IPS DF 6.9 (cell line): ENCODE data around the gene ZMYM4.

Experiments
- DNase-seq: peaks from one replicate; pipeline ENCODE4 v3.0.0-alpha.2; 2013; ENCODE audit warnings: low read depth, low spot score
- H3K27ac ChIP-seq: one replicate; pipeline ENCODE4 v1.5.1; 2013; ENCODE audit warnings: low read length, control low read depth
- H3K27me3 ChIP-seq: 2 replicates; pipeline ENCODE4 v1.6.1; 2013; ENCODE audit warnings: mild to moderate bottlenecking, low read length; ENCODE audit not compliant: control insufficient read depth, insufficient read depth
- H3K36me3 ChIP-seq: 2 replicates; pipeline ENCODE4 v1.6.1; 2013; ENCODE audit warnings: low read length; ENCODE audit not compliant: control insufficient read depth, insufficient read depth
- H3K4me1 ChIP-seq: 2 replicates; pipeline ENCODE4 v1.6.1; 2013; ENCODE audit warnings: low read length; ENCODE audit not compliant: control insufficient read depth, insufficient read depth
- H3K4me3 ChIP-seq: 2 replicates; pipeline ENCODE4 v1.5.1; 2013; ENCODE audit warnings: mild to moderate bottlenecking, low read length
- H3K9me3 ChIP-seq: 2 replicates; pipeline ENCODE4 v1.6.1; 2013; ENCODE audit warnings: low read length, inconsistent platforms; ENCODE audit not compliant: control insufficient read depth, insufficient read depth
- WGBS: extraction: QIAGEN DNeasy Blood & Tissue Kit; methylation state at CpG from one replicate; pipeline ENCODE4 v1.1.7; 2013; ENCODE audit warnings: mixed read lengths, missing lambda C conversion rate; ENCODE audit not compliant: insufficient read length, insufficient coverage; 5-methylcytosine and 5-hydroxymethylcytosine counted together

ZMYM4 gene

GRCh38 chr1:35401049-35401448 lies 132.5 kb downstream of the ZMYM4 start:
- Histone ChIP-seq H3K27me3 (no peaks in the 10 kb centered on the region), H3K4me3 (no peak overlapping the region), H3K36me3 (peaks cover 6% of the 10 kb centered on the region; the same call in 1 of the 2 replicates), H3K27ac (no peak overlapping the region), H3K4me1 (no peaks in the 10 kb centered on the region), H3K9me3 (no peaks in the 10 kb centered on the region)
- no peak for DNase-seq

- Histone ChIP-seq H3K27me3 (no peaks in the 10 kb centered on the region), H3K27ac (no peak overlapping the region), H3K4me3 (no peak overlapping the region), H3K9me3 (no peaks in the 10 kb centered on the region), H3K4me1 (no peaks in the 10 kb centered on the region), H3K36me3 (peaks cover 2% of the 10 kb centered on the region; the same call in 1 of the 2 replicates)
- DNase-seq: no peak
Measured at GRCh38 chr1:35406103-35406502, 137.6 kb downstream of the ZMYM4 start.

GRCh38 chr1:35407743-35408142 lies 139.2 kb downstream of the ZMYM4 start:
- no peak overlapping the region for H3K27ac ChIP-seq
- peaks cover 2% of the 10 kb centered on the region; the same call in 1 of the 2 replicates for H3K36me3 ChIP-seq
- DNase-seq: no peak
- no peaks in the 10 kb centered on the region for H3K27me3 ChIP-seq
- H3K4me1 ChIP-seq: no peaks in the 10 kb centered on the region
- WGBS: no CpG with 5 or more reads among the region's 4 CpGs
- no peak overlapping the region for H3K4me3 ChIP-seq
- H3K9me3 ChIP-seq: no peaks in the 10 kb centered on the region

DNA sequence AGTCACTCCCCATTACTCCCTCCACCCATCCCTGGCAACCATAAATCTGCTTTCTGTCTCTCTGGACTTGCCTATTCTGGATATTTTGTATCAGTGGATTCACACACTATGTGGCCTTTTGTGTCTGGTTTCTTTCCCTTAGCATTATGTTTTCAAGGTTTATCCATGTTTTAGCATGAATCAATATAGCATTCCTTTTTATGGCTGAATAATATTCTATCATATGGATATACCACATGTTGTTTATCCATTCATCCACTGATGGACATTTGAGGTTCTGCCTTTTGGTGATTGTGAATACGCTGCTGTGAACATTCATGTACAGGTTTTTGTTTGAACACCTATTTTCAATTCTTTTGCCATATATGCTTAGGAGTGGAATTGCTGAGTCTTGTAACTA lies 140.4 kb downstream of the ZMYM4 start:
- Histone ChIP-seq H3K27ac (no peak overlapping the region), H3K4me1 (no peaks in the 10 kb centered on the region), H3K36me3 (peaks cover 2% of the 10 kb centered on the region; the same call in 1 of the 2 replicates), H3K4me3 (no peak overlapping the region), H3K27me3 (no peaks in the 10 kb centered on the region), H3K9me3 (no peaks in the 10 kb centered on the region)
- WGBS: no CpG with 5 or more reads among the region's 1 CpG
- DNase-seq: no peak

GRCh38 chr1:35426097-35426586 lies 157.6 kb downstream of the ZMYM4 start:
- Histone ChIP-seq H3K4me1 (0 out of 2 replicates have a peak, but pooled peaks cover 1% of the 10 kb centered on the region), H3K9me3 (no peaks in the 10 kb centered on the region), H3K27ac (no peak overlapping the region), H3K36me3 (no peaks in the 10 kb centered on the region), H3K4me3 (no peak overlapping the region), H3K27me3 (no peaks in the 10 kb centered on the region)
- WGBS: no CpG with 5 or more reads among the region's 2 CpGs
- no peak for DNase-seq

- H3K27ac ChIP-seq: no peak overlapping the region
- no peaks in the 10 kb centered on the region for H3K27me3 ChIP-seq
- H3K4me1 ChIP-seq: 0 out of 2 replicates have a peak, but pooled peaks cover 1% of the 10 kb centered on the region
- no peaks in the 10 kb centered on the region for H3K9me3 ChIP-seq
- DNase-seq: no peak
- no CpG with 5 or more reads among the region's 7 CpGs for WGBS
- no peaks in the 10 kb centered on the region for H3K36me3 ChIP-seq
- H3K4me3 ChIP-seq: no peak overlapping the region
Measured at GRCh38 chr1:35428360-35428759, 159.9 kb downstream of the ZMYM4 start.

- Histone ChIP-seq H3K9me3 (no peaks in the 10 kb centered on the region), H3K27ac (no peak overlapping the region), H3K4me1 (0 out of 2 replicates have a peak, but pooled peaks cover 1% of the 10 kb centered on the region), H3K27me3 (no peaks in the 10 kb centered on the region), H3K4me3 (no peak overlapping the region), H3K36me3 (peaks cover 12% of the 10 kb centered on the region)
- no peak for DNase-seq
- WGBS: no CpG with 5 or more reads among the region's 4 CpGs
Measured at GRCh38 chr1:35430762-35431161, 162.3 kb downstream of the ZMYM4 start.

DNA sequence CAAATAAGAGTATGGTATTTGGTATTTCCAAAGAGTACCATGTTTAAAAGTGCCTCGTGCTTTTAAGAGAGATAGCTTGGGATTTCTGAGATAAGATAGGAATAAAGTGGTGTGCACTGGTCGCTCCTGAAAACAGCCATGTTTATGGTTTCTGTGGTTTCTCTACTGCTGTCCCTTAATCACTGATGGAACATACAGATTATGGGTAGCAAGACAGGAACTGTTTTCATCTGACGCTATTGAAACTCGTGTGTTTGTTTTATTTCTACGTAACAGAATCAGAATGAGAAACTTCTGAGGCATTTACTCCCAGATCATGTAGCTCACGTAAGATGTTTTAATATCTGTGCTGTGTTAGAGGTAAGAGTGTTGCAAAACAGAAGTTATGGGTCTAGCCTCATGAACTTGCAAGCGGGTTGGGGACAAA lies 162.7 kb downstream of the ZMYM4 start:
- no peak for DNase-seq
- no CpG with 5 or more reads among the region's 7 CpGs for WGBS
- 0 out of 2 replicates have a peak, but pooled peaks cover 1% of the 10 kb centered on the region for H3K4me1 ChIP-seq
- no peak overlapping the region for H3K27ac ChIP-seq
- H3K4me3 ChIP-seq: no peak overlapping the region
- H3K36me3 ChIP-seq: peaks cover 12% of the 10 kb centered on the region
- no peaks in the 10 kb centered on the region for H3K27me3 ChIP-seq
- H3K9me3 ChIP-seq: no peaks in the 10 kb centered on the region

GRCh38 chr1:35432231-35432630 lies 163.7 kb downstream of the ZMYM4 start:
- H3K36me3 ChIP-seq: peaks cover 12% of the 10 kb centered on the region
- 0 out of 2 replicates have a peak, but pooled peaks cover 1% of the 10 kb centered on the region for H3K4me1 ChIP-seq
- H3K4me3 ChIP-seq: no peak overlapping the region
- H3K9me3 ChIP-seq: no peaks in the 10 kb centered on the region
- WGBS: no CpG with 5 or more reads among the region's 10 CpGs
- H3K27ac ChIP-seq: no peak overlapping the region
- no peak for DNase-seq
- H3K27me3 ChIP-seq: no peaks in the 10 kb centered on the region

- no peak overlapping the region for H3K27ac ChIP-seq
- DNase-seq: no peak
- no peaks in the 10 kb centered on the region for H3K9me3 ChIP-seq
- WGBS: no CpG with 5 or more reads among the region's 15 CpGs
- H3K36me3 ChIP-seq: peaks cover 12% of the 10 kb centered on the region
- H3K4me3 ChIP-seq: no peak overlapping the region
- H3K27me3 ChIP-seq: no peaks in the 10 kb centered on the region
- H3K4me1 ChIP-seq: 0 out of 2 replicates have a peak, but pooled peaks cover 1% of the 10 kb centered on the region
Measured at GRCh38 chr1:35433714-35434113, 165.2 kb downstream of the ZMYM4 start.

DNA sequence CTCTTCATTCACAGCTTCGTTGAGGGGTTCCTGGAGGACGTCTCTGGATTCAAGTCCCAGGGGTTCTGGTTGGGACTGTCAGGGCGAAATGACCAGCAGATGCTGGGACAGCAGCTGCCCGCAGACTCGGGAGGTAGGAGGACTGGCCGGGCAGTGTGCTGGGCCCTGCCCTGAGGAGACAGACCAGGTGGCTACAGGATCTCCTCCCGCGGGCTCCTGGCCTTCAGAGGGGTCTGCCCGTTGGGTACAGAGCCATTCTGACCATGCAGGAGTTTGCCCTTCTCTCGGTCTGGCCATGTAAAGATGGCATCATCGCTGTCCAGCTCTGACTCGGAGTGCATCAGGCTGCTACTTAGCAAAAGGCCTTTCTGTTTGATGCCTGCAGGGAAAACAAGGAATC lies 166.2 kb downstream of the ZMYM4 start:
- no CpG with 5 or more reads among the region's 12 CpGs for WGBS
- peaks cover 12% of the 10 kb centered on the region for H3K36me3 ChIP-seq
- DNase-seq: no peak
- 0 out of 2 replicates have a peak, but pooled peaks cover 1% of the 10 kb centered on the region for H3K4me1 ChIP-seq
- no peaks in the 10 kb centered on the region for H3K9me3 ChIP-seq
- H3K27me3 ChIP-seq: no peaks in the 10 kb centered on the region
- no peak overlapping the region for H3K4me3 ChIP-seq
- no peak overlapping the region for H3K27ac ChIP-seq
